ENCODE data around the gene RPGRIP1.

GRCh38 chr14:21309956-21310355 is 30.1 kb downstream of the RPGRIP1 start:
- no peak for TF ChIP-seq CTCF (IDR thresholded peaks at IDR 0.05; ENCODE audit: poor library complexity, severe bottlenecking)
- TF ChIP-seq EZH2 (IDR thresholded peaks at IDR 0.05; ENCODE audit: borderline replicate concordance, insufficient read depth, low read length, poor library complexity, severe bottlenecking) = no peak
- no peak for TF ChIP-seq SMC3 (conservative IDR thresholded peaks at IDR 0.05; ENCODE audit: poor library complexity)

All from neural cell (in vitro differentiated cells).